C4-2B (cell line): Measurements from ENCODE around the gene ACTL6A.

Experiments used
- H3K27ac ChIP-seq: fragments of 450-650 bp; 2 replicates; pipeline ENCODE4 v1.5.1; 2017
- CTCF ChIP-seq: fragments of 450-650 bp; conservative IDR thresholded peaks from 2 replicates; pipeline ENCODE4 v1.5.1; 2017; ENCODE audit warnings: mild to moderate bottlenecking
- ZFX ChIP-seq: fragments of 450-650 bp; IDR thresholded peaks from 2 replicates; pipeline ENCODE4 v1.6.1; 2017

ACTL6A gene

GRCh38 chr3:179610066-179610465 is 47.3 kb downstream of the ACTL6A start:
- TF ChIP-seq ZFX = no peak
- TF ChIP-seq CTCF = no peak
- H3K27ac ChIP-seq = no peak overlapping the region

GRCh38 chr3:179613807-179614206 is 51.1 kb downstream of the ACTL6A start:
- no peak overlapping the region for H3K27ac ChIP-seq
- TF ChIP-seq ZFX = no peak
- no peak for TF ChIP-seq CTCF

GRCh38 chr3:179615458-179616173 is 52.9 kb downstream of the ACTL6A start:
- no peak for TF ChIP-seq ZFX
- TF ChIP-seq CTCF = no peak
- no peak overlapping the region for H3K27ac ChIP-seq

GRCh38 chr3:179622023-179622422 is 59.3 kb downstream of the ACTL6A start:
- no peak overlapping the region for H3K27ac ChIP-seq
- TF ChIP-seq ZFX = no peak
- no peak for TF ChIP-seq CTCF

GRCh38 chr3:179624451-179624850 is 61.7 kb downstream of the ACTL6A start:
- TF ChIP-seq CTCF = no peak
- no peak for TF ChIP-seq ZFX
- H3K27ac ChIP-seq = no peak overlapping the region

- no peak for TF ChIP-seq CTCF
- TF ChIP-seq ZFX = no peak
- H3K27ac ChIP-seq = no peak overlapping the region
Observed at GRCh38 chr3:179630753-179631451, 68.2 kb downstream of the ACTL6A start.
